ENCODE data around the gene POTEH. TPM values are rescaled to one million over a fixed set of nuclear protein-coding genes. Genes with fewer than 3 reads are reported as not detected.
"Not testable (repeated sequence)": the region's sequence is repeated elsewhere in the genome, so short reads cannot be mapped to it uniquely, and the experiment has no call there.

Gene POTEH
- total and polyA plus RNA-seq, 2 experiments from 2014 or later, result not detected

DNA sequence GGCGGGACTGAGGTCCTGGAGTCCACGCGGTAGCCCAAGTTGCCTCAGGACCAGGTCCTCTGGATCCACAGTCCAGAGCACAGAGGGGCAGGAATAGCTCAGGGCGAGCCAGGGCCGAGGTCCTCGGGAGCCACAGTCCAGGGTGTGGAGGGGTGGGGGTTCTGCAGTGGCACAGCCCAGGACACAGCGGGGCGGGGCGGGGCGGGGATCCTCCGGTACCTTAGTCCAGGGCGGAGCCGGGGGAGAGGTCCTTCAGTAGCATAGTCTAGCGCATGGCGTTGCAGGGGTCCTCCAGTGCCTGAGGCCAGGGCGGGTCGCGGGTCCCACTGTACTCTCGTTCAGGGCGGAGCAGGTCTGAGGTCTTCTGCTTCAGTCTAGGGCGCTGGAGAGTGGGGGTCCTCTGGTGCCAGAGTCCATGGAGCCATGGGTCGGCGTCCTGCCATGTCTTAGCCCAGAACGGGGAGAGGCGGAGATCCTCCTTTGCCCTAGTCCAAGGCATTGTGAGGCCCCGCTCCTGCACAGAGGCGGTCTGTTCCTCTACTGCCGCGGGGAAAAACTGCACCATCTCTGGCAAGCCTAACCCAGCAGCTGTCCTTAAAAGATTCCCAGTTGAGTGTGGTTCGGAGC, 71.4 kb downstream of the POTEH start:
- DNase-seq; H2AFZ ChIP-seq; H3K27me3 ChIP-seq (replicated peaks; ENCODE audit: insufficient read depth); H3K79me2 ChIP-seq (ENCODE audit: insufficient read depth); H3K27ac ChIP-seq; H3F3A ChIP-seq (ENCODE audit: insufficient read depth); H3K4me3 ChIP-seq; H3K4me1 ChIP-seq (ENCODE audit: insufficient read depth); H3K4me2 ChIP-seq (ENCODE audit: unreplicated experiment); H4K20me1 ChIP-seq (ENCODE audit: insufficient read depth); H3K36me3 ChIP-seq (ENCODE audit: low read depth); in situ Hi-C loops (cut with MboI); H3K9me3 ChIP-seq (ENCODE audit: low read depth); H3K9ac ChIP-seq; H3K9me2 ChIP-seq (ENCODE audit: insufficient read depth): not testable (repeated sequence)
- 57 to 68% methylated on average over 12 to 18 of the region's 30 CpGs for WGBS, 2 experiments (ENCODE audit: low coverage in 1 of 2, low lambda C conversion rate in 2 of 2, missing lambda C conversion rate in 2 of 2)

GRCh38 chr22:15763559-15763958, 73.7 kb downstream of the POTEH start:
- H3K27me3 ChIP-seq (replicated peaks; ENCODE audit: insufficient read depth); H4K20me1 ChIP-seq (ENCODE audit: insufficient read depth); H3K4me2 ChIP-seq (ENCODE audit: unreplicated experiment); H3K27ac ChIP-seq; H2AFZ ChIP-seq; H3K9ac ChIP-seq; H3F3A ChIP-seq (ENCODE audit: insufficient read depth); DNase-seq; H3K4me1 ChIP-seq (ENCODE audit: insufficient read depth); H3K4me3 ChIP-seq; H3K36me3 ChIP-seq (ENCODE audit: low read depth); H3K9me2 ChIP-seq (ENCODE audit: insufficient read depth); in situ Hi-C loops (cut with MboI); H3K9me3 ChIP-seq (ENCODE audit: low read depth); H3K79me2 ChIP-seq (ENCODE audit: insufficient read depth): not testable (repeated sequence)
- no CpG with 5 or more reads among the region's 1 CpG for WGBS, 2 experiments (ENCODE audit: low coverage in 1 of 2, low lambda C conversion rate in 2 of 2, missing lambda C conversion rate in 2 of 2)

Small RNA genes within 50 kb of the gene (small RNA-seq; reads per million reads assigned to genes)
- gene RNU6-816P (ENCODE audit: low read depth, low replicate concordance), result not detected

Other genes with a start within 250 kb of the POTEH start
- not detected in 2 replicates for gene OR11H1, start 161.8 kb upstream of the POTEH start, total RNA-seq (2014; rRNA removed; shearing (Covaris generic))
- gene OR11H1, start 161.8 kb upstream of the POTEH start, polyA plus RNA-seq (2016; fragmentation: Nextera tagmentation; extraction: Ambion mirVana), result not detected in 2 replicates

Data from GM23248 (cell line).